Brain microvascular endothelial cell (primary cell): Measurements from ENCODE around the gene LRRFIP1.

Source experiments
- DNase-seq: peaks from one replicate; pipeline ENCODE4 v3.0.0-alpha.2; 2020
- H3K27ac ChIP-seq: fragments of 250-450 bp; sonication (Bioruptor Pico); 2 replicates; pipeline ENCODE4 v1.5.1; 2020; ENCODE audit warnings: mild to moderate bottlenecking, moderate library complexity
- H3K27me3 ChIP-seq: fragments of 250-450 bp; sonication (Bioruptor Pico); replicated peaks from 2 replicates; pipeline ENCODE4 v1.5.1; 2020; ENCODE audit warnings: mild to moderate bottlenecking
- H3K36me3 ChIP-seq: fragments of 250-450 bp; sonication (Bioruptor Pico); replicated peaks from 2 replicates; pipeline ENCODE4 v1.5.1; 2020; ENCODE audit warnings: mild to moderate bottlenecking
- H3K4me3 ChIP-seq: 2 replicates; pipeline ENCODE4 v1.5.1; 2011; ENCODE audit warnings: low read depth, mild to moderate bottlenecking, control low read depth, low read length, moderate library complexity
- CTCF ChIP-seq: IDR thresholded peaks from 2 replicates; pipeline ENCODE4 v1.5.1; 2011; ENCODE audit warnings: low read depth, mild to moderate bottlenecking, moderate library complexity, low read length, control low read depth, inconsistent platforms; ENCODE audit errors: missing control alignments
- in situ Hi-C: cut with HindIII; loops from 2 replicates; pipeline ENCODE4 v1.10.0; 2017; ENCODE audit warnings: low sequenced_read_pairs, low pct_ligation_motif_present

LRRFIP1 gene

DNA sequence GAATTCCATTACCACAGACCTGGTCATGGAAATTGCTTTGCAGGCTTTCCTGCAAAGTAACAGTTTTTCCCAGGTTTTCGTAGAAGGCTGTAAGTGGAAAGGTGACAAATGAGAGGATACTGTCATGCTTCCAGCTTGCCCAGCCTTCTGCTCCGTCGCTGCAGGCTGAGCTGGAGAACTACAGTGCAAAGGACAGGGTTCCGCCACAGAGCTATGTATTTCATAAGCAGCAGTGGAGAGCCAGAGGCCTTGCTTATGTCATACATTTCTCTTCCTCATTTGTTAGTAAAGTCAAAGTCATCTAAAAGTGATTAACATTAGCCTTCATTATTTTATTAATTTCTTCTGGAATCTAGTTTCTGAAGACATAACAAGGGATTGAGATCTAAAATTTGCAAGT lies 98.3 kb downstream of the LRRFIP1 start:
- no peak for TF ChIP-seq CTCF
- no peak overlapping the region for H3K4me3 ChIP-seq
- in situ Hi-C loops = no loop called here
- no peak overlapping the region for H3K27ac ChIP-seq
- no peak for DNase-seq
- H3K27me3 ChIP-seq = no peaks in the 10 kb centered on the region
- no peaks in the 10 kb centered on the region for H3K36me3 ChIP-seq

- TF ChIP-seq CTCF = no peak
- Histone ChIP-seq H3K4me3 (no peak overlapping the region), H3K27me3 (no peaks in the 10 kb centered on the region), H3K27ac (no peak overlapping the region), H3K36me3 (no peaks in the 10 kb centered on the region)
- DNase-seq = peak; percentile 60
- in situ Hi-C loops = no loop called here
These were observed 99.0 kb downstream of the LRRFIP1 start for GRCh38 chr2:237726401-237726830.

DNA sequence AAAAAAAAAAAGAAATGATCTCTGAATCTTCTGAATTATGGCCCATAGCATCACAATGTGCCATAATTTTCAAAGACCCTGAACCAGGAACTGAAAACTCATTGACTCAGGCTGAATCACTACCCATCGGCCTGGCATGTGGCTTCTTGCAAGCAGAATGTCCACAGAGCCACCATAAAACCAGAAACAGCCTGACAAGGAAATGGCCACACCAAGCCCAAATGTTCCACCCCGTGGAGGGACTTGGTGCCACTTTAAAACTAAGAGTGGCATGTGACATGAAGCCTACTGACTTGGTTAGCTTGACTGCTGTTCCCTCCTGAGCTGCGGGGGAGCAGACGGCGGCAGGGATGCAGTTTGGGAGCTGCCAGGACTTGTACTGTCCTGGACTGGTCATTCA lies 100.0 kb downstream of the LRRFIP1 start:
- in situ Hi-C loops = no loop called here
- TF ChIP-seq CTCF = no peak
- Histone ChIP-seq H3K36me3 (no peaks in the 10 kb centered on the region), H3K27me3 (no peaks in the 10 kb centered on the region), H3K4me3 (no peak overlapping the region), H3K27ac (no peak overlapping the region)
- no peak for DNase-seq

DNA sequence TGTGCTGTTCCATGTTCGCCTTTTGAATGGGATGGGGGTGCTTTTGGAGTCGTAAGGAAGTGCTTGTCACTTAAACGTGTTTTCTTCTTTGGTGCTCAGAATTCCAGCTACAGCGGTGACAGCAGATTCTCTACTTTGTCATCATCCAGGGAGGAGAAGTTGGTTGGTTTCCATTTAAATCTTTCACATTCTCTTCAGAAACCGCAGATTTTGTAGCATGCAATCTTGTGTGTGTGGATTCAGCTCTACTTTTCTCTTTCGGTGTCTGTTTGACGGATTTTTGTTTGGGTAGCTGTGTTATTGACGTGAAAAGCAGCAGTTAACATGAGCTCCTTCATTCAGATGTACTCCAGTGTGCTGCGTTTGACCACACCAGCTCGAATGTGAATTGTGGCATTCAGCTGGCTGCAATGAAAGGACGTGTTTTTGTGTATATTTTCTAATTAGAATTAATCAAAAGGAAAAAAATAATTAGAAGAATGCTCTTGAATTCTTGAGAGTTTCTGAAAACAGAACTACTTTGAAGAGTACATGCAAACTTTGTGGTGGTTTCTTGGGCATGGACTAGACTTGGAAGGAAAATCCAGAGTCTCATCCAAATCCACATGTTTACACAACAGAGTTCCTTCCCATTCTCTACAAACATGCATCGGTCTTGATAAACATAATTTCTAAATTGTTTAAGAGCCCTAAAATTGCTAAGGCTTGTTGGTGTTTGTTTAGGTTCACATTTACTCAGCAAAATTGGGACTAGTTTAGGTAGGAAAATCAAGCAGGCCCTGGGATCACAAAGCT lies 102.5 kb downstream of the LRRFIP1 start:
- Histone ChIP-seq H3K27ac (no peak overlapping the region), H3K4me3 (no peak overlapping the region), H3K27me3 (no peaks in the 10 kb centered on the region), H3K36me3 (no peaks in the 10 kb centered on the region)
- no peak for DNase-seq
- TF ChIP-seq CTCF = no peak
- in situ Hi-C loops = no loop called here

- no peaks in the 10 kb centered on the region for H3K27me3 ChIP-seq
- no peak for TF ChIP-seq CTCF
- peaks cover 6% of the 10 kb centered on the region for H3K36me3 ChIP-seq
- peak; percentile 68 for DNase-seq
- H3K4me3 ChIP-seq = no peak overlapping the region
- H3K27ac ChIP-seq = no peak overlapping the region
- in situ Hi-C loops = no loop called here
These were observed 104.3 kb downstream of the LRRFIP1 start for GRCh38 chr2:237731663-237732062.

DNA sequence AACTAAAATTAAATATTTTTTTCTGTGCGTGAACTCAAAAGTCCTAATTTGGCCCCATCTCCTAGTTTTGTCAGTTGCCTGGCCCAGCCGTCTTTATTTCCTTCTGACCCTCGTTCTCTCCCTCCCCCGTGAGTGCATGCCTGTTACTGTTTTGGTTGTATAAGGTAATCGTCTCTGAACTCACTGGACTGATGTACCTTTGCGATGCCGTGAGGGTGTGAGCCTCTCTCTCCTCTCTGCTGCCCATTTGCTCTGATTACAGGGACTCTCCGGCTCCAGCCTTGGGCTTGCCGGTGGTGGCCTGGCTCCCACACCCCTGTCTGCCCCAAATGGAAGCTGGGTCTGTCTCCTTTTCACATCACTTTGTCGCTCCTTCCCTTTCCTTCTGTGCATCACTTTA lies 104.7 kb downstream of the LRRFIP1 start:
- DNase-seq = no peak
- no peak for TF ChIP-seq CTCF
- H3K27ac ChIP-seq = no peak overlapping the region
- in situ Hi-C loops = no loop called here
- H3K27me3 ChIP-seq = no peaks in the 10 kb centered on the region
- H3K36me3 ChIP-seq = peaks cover 6% of the 10 kb centered on the region
- H3K4me3 ChIP-seq = no peak overlapping the region
